Ascending aorta (tissue), 2 donors: Measurements from ENCODE around the gene LGALS12. TPM values are rescaled to one million over a fixed set of nuclear protein-coding genes. Genes with fewer than 3 reads are reported as not detected.

Experiments
- DNase-seq, 2 donors: peaks; one replicate each; pipeline ENCODE4 v3.0.0-alpha.2; 2019; ENCODE audit warnings: low spot score in 2 of 2
- H3K27ac ChIP-seq, 2 donors: fragments of 200-600 bp; sonication (generic); one replicate each; pipeline ENCODE4 v1.5.1; 2016 to 2017; ENCODE audit warnings: mild to moderate bottlenecking in 1 of 2
- H3K27me3 ChIP-seq: fragments of 200-600 bp; sonication (generic); one replicate; pipeline ENCODE4 v1.5.1; 2017
- H3K36me3 ChIP-seq, 2 donors: fragments of 200-600 bp; sonication (generic); one replicate each; pipeline ENCODE4 v1.5.1; 2016
- H3K4me1 ChIP-seq, 2 donors: fragments of 200-600 bp; sonication (generic); one replicate each; pipeline ENCODE4 v1.5.1; 2016 to 2017; ENCODE audit warnings: mild to moderate bottlenecking in 1 of 2
- H3K4me3 ChIP-seq, 2 donors: fragments of 200-600 bp; sonication (generic); one replicate each; pipeline ENCODE4 v1.5.1; 2016 to 2017; ENCODE audit warnings: mild to moderate bottlenecking in 1 of 2
- H3K9me3 ChIP-seq, 2 donors: fragments of 200-600 bp; sonication (generic); one replicate each; pipeline ENCODE4 v1.5.1; 2016
- CTCF ChIP-seq, 3 experiments: fragments of 200-600 bp in 2 of 3; fragments of 450-650 bp in 1 of 3; sonication (generic) in 2 of 3; IDR thresholded peaks; one replicate each; pipeline ENCODE4 v1.5.1; 2016 to 2019; ENCODE audit warnings: antibody characterized with exemption in 3 of 3, mild to moderate bottlenecking in 1 of 3, moderate library complexity in 1 of 3
- intact Hi-C: fragments of 100-400 bp; cut with DNase I; formaldehyde crosslinking; loops from one replicate; pipeline ENCODE4 v1.15.1; 2023
- total RNA-seq: library from RNA; depleted of rRNA; stranded (reverse); fragments of >200 nt; gene quantifications from one replicate; pipeline ENCODE4 v1.1.0, GENCODE V29; 2016

LGALS12 gene
- total RNA-seq, 1 donor from 2014 or later, result not detected

DNA sequence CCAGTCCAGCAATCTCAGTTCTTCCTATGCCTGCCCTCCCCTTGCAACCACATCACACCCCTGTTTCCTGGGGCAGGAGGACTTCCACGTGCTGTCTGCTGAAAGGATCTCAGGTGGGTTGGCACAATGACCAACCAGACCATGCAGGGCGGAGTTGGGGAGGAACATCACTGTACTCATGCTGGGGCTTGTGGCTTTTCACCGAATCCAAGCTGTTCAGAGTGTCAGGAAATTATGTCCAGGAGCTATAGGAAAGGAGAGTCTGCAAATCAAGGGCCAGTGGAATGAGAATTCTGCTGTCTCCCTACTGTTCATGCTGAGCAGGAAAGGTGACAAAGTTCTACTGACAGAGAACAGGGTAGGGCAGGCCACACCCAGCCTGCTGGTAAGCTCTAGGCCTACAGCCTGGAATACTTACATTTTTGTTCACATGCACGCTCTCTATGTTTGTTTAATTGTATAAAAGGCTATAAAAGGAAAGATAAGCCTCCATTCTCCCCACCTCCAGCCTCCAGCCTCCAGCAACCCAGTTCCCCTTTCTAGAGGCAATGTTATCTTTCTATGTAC, 59.0 kb downstream of the LGALS12 start:
- H3K4me1 ChIP-seq, result peaks cover 0 to 11% of the 10 kb centered on the region in 2 donors
- H3K27ac ChIP-seq, result no peak overlapping the region
- no peaks in the 10 kb centered on the region for H3K36me3 ChIP-seq
- H3K27me3 ChIP-seq, result no peaks in the 10 kb centered on the region
- H3K9me3 ChIP-seq, result no peaks in the 10 kb centered on the region
- intact Hi-C loops, result no loop called here
- no peak for TF ChIP-seq CTCF (IDR thresholded peaks at IDR 0.05)
- no peak for DNase-seq
- H3K4me3 ChIP-seq, result no peak overlapping the region

Other genes starting within 250 kb of the LGALS12 start
- gene SLC22A9, start 136.3 kb upstream of the LGALS12 start, total RNA-seq, result not detected
- 0.21 TPM for gene PLAAT5, start 14.9 kb upstream of the LGALS12 start, total RNA-seq
- gene PLAAT4, start 30.7 kb downstream of the LGALS12 start, total RNA-seq, result 1.1 TPM
- gene PLAAT2, start 57.3 kb downstream of the LGALS12 start, total RNA-seq, result not detected
- 21.1 TPM for gene PLAAT3, start 108.3 kb downstream of the LGALS12 start, total RNA-seq
- 77.3 TPM for gene ATL3, start 165.3 kb downstream of the LGALS12 start, total RNA-seq
- gene RTN3, start 175.4 kb downstream of the LGALS12 start, total RNA-seq, result 49.5 TPM